ENCODE measurements around the gene SET.
"Not testable (repeated sequence)": the region's sequence is repeated elsewhere in the genome, so short reads cannot be mapped to it uniquely, and the experiment has no call there.

Gene SET, protein sequence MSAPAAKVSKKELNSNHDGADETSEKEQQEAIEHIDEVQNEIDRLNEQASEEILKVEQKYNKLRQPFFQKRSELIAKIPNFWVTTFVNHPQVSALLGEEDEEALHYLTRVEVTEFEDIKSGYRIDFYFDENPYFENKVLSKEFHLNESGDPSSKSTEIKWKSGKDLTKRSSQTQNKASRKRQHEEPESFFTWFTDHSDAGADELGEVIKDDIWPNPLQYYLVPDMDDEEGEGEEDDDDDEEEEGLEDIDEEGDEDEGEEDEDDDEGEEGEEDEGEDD

DNA sequence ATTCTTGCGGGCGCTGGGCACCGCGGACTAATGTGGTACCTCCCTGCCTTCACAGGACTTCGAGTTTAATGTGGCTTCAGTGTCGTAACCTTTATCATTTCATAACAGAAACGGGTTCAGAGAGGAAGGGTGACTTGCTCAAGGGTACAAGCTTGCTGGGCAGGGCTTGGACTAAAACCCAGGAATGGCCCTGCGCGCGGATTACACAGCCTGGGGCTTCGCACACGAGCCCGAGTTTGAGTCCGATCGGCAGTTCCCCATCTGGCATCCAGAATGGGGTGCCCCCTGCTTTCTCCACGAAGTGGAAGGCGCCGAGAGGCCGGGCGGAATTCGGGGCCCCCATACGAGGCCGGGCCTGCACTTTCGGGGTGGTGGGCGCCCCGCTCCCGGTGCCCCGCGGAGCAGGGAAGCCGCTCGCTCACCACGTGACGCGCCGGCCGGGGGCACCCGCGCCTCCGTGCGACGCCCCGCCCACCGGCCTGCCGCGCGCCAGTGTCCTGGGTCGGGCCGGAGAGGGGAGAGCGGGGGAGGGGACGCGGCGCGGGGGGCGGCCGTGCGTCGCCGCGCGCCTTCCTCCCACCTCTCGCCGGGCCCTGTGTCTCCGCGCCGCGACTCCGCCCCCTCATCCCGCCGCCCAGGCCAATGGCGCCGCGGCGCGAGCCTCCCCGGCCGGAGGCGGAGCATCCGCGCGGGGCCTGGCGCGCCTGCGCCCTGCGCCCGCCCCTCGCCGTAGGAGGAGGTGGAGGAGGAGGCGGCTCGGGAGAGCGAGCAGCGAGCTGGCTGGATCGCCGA is at the start of gene SET:
Gene SET, plus strand, starts transcription at position 722 of the 792 bp plus-strand sequence. CDS start 361 bp downstream, outside the sequence.
- DNase-seq, result peak; percentile 86

DNA sequence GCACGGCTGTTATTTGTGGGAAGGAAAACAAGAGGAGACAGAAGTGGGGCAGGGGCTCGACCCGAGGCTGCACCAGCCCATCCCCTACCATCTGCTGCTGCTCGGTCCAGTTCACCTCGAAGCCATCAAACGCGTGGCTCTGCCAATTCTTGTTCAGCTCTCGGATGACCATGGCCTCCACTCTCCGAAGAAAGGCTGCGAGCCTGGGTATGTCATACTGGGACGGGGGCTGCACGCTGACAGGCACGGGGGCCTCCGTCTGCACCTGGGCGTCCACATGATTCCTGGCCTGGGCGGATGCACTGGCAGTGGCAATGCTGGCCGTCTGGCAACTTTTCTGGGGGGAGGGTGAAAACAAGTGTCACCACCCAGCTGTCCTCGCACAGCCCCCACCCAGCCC is 48.4 kb upstream of the SET start:
- no peak for DNase-seq

DNA sequence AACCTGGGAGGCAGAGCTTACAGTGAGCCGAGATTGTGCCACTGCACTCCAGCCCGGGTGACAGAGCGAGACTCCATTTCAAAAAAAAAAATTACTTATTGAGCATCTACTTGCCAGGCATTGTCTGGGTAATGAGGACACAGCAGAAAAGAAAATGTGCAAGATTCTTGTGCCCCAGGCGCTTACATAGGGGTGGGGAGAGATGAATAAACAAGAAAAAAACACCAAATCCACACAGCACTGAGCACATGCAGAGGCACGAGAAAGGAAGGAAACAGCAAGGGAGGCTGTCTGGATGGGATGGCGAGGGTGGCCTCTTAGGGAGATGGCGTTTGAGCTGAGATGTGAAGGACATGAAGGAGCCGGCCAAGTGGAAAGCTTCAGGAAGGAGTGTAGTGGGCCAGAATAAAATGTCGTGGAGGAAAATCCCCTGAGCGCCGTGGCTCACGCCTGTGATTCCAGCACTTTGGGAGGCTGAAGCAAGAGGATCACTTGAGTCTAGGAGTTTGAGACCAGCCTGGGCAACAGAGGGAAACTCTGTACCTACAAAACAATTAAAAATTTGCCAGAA is 46.3 kb upstream of the SET start:
- no peak for DNase-seq

DNA sequence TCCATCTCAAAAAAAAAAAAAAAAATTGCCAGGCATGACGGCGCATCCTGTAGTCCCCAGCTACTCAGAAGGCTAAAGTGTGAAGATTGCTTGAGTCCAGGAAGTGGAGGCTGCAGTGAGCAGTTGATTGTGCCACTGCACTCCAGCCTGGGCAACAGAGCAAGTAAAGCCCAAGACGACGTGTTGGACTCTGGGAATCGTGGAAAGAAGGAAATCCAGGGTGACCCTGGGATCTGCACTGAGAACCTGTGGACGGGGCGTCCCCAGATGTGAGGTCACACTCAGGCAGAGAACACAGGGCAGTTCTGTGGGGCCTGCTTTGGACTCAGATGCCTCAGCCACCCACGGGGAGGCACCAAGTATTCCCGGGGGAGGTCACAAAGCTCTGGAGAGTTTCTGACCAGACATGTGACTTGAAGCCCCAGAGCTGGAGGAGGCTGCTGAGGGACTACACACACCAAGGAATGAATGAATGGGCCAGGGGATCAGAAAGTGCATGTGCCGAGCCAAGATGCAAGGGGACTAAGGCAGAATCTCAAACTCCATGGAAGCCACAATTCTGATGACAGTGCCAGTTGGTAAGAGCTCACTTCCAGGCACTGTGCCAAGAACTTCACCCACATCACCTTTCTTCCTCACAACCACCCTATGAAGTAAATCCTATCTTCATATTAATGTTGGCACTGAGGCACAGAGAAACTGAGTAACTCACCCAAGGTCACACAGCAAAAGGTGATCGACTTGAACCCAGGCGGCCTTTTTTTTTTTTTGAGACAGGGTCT is 45.3 kb upstream of the SET start:
- no peak for DNase-seq

DNA sequence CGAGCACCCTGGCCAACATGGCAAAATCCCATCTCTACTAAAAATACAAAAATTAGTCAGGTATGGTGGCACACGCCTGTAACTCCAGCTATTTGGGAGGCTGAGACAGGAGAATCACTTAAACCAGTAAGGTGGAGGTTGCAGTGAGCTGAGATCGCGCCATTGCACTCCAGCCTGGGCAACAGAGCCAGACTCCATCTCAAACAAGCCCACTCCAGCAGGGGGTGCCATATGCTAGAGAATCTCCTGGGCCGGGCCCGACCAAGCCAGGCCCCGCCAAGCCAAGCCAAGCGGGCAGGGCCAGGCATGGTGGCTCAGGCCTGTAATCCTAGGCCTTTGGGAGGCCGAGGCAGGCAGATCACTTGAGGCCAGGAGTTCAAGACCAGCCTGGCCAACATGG is 40.8 kb upstream of the SET start:
- not testable (repeated sequence) for DNase-seq

DNA sequence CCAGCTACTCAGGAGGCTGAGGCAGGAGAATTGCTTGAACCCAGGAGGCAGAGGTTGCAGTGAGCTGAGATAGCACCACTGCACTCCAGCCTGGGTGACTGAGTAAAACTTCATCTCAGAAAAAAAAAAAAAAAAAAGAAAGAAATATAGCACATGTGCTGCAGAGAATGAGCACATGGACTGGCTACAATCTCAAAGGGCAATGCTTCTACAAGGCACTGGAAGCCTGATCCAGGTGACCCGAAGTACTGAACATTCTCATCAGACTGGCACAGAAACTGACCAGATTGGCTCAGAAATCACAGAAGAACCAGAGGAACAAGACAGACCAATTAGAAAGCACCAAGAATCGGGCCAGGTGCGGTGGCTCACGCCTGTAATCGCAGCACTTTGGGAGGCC is 37.2 kb upstream of the SET start:
- DNase-seq, result no peak

DNA sequence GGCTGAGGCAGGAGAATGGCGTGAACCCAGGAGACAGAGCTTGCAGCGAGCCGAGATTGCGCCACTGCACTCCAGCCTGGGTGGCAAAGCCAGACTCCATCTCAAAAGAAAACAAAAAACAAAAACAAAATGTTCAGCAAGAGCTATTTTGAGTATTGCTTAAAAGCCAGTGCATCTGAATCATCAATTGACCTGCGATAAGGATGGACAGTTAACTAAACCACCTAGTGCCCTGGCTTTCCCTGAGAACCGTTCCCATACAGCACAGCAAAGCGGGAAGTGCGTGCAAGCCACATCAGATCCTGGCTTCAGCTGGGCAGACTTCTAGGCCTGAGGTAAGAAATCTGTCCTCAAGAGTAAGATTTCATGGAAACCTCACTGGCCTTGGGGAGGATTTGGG is 35.1 kb upstream of the SET start:
- no peak for DNase-seq

DNA sequence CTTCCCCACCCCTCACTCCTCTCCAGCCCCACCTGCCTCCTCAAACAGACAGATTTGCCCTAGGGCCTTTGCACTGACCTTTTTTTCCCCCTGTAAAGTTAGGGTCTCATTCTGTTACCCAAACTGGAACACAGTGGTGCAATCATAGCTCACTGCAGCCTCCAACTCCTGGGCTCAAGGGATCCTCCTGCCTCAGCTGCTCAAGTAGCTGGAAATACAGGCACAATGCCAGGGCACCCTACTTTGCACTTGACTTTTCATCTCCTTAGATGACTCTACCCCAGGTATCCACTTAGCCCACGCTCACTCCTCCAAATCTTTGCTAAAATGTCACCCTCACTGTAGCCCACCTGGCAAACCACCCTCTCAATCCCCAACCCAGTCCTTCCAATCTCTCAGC is 34.5 kb upstream of the SET start:
- no peak for DNase-seq

DNA sequence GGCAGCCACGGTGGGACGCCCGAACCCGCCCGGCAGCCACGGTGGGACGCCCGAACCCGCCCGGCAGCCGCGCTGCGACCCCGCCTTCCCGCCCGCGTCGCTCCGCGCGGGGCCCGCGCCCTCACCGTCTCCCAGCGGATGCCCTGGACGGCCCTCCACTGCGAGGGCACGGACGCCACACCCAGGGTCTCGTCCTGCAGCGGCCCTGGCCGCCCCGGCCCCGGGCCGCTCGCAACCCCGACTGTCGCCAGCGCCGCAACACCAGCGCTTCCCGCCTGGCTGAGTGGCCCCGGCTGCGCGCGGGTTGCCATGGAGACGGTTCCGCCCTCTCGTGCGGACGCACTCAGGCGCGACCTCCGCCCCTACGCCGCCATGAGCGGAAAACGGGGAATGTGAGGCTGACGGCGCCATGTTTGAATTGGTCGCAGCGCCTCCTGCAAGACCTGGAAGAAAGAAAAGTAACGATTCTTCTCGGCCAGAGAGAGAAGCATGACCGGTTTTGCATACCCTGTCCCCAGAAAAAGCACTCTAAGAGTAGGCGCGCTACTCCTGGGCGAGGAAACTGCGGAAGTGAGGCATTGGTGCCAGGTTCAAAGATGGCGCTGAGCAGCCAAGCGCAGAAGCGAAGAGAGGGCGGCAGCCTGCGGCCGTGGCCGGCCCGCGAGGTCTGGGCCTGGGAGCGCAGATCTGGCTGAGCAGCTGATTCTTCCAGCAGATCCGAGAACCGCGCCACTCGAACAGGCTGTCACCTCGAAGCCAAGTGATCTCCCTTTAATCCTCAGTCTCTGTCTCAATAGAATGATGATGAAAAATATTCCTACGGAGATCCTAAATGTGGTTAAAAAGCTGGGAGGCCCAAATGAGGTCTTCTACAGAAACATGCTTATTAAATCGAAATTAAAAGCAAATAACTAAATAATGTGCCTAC is 32.3 kb upstream of the SET start, which contains the start of gene DYNC2I2:
Gene DYNC2I2, minus strand, starts transcription at position 432 of the 928 bp plus-strand sequence. Its CDS starts 121 bp downstream, at position 311.
- peak; percentile 86 for DNase-seq

DNA sequence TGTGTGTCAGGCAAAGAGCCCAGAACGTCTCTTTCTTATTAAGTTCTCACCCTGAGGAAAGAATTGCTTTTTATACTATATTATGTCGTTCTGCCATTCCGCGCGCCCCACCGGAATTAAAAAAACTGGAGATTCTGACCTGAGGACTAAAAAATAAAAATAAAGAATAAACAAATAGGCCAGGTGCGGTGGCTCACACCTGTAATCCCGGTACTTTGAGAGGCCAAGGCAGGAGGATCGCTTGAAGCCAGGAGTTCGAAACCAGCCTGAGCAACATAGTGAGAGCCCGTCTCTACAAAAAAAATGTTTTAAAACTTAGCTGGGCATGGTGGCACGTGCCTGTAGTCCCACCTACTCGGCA is 31.7 kb upstream of the SET start:
- no peak for DNase-seq

DNA sequence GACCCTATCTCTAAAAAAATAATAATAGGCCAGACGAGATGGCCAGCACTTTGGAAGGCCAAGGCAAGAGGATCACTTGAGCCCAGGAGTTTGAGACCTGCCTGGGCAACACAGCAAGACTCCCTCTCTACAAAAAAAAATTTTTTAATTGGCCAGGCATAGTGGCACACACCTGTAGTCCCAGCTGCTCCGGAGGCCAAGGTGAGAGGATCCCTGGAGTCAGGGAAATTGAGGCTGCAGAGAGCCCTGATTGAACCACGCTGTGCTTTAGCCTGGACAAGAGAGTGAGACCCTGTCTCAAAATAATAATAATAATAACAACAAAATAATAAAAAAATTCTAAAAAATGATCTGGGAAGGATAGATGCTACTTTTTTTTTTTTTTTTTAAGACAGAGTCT is 31.2 kb upstream of the SET start:
- DNase-seq, result no peak

DNA sequence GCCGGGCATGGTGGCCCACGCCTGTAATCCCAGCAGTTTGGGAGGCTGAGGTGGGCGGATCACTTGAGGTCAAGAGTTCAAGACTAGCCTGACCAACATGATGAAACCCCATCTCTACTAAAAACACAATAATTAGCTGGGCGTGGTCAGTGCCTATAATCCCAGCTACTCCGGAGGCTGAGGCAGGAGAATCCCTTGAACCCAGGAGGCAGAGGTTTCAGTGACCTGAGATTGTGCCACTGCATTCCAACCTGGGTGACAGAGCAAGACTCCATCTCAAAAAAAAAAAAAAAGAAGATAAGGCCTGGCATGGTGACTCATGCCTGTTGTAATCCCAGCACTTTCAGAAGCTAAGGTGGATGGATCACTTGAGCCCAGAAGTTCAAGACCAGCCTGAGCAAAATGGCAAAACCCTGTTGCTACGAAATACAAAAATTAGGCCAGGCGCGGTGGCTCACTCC is 22.5 kb upstream of the SET start:
- DNase-seq, result not testable (repeated sequence)

DNA sequence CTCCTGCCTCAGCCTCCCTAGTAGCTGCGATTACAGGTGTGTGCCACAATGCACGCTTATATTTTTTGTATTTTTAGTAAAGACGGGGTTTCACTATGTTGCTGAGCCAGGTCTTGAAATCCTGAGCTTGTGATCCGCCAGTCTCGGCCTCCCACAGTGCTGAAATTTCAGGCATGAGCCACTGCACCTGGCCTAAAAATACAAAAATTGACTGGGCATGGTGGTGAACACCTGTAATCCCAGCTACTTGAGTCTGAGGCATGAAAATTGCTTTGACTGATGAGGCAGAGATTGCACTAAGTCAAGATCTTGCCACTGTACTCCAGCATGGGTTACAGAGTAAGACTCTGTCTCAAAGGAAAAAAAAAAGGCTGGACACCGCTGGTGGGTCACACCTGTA is 19.2 kb upstream of the SET start:
- DNase-seq, result no peak

DNA sequence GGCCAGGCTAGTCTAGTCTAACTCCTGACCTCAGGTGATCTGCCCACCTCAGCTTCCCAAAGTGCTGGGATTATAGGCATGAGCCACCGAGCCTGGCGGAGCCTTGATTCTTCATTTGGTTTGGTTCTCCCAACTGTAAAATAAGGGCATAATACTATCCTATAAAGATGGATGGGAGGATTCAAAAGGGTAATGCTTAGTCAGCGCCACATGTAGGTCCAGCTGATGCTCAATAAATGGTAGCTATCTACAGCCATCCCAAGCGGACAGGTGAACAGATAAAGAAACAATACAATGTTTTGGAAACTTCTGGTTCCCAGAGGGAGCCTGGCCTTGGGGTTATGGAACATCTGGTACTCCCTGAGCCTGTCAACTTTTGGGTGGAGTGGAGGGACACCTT is 13.6 kb upstream of the SET start:
- no peak for DNase-seq

DNA sequence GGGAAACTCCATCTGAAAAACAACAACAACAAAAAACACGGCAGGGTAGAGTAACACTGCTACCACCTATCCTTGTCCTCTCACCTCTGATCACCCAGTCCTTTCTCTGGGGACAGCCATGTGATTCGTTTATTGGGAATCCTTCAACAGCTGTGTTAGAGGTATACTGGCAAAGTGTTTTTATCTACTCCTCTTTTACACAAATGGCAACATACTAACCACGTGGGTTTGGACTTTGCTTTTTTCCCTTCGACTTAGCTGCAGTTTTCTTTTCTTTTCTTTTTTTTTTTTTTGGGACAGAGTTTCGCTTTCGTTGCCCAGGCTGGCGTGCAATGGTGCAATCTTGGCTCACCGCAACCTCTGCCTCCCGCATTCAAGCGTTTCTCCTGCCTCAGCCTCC is 11.2 kb upstream of the SET start:
- DNase-seq, result no peak

DNA sequence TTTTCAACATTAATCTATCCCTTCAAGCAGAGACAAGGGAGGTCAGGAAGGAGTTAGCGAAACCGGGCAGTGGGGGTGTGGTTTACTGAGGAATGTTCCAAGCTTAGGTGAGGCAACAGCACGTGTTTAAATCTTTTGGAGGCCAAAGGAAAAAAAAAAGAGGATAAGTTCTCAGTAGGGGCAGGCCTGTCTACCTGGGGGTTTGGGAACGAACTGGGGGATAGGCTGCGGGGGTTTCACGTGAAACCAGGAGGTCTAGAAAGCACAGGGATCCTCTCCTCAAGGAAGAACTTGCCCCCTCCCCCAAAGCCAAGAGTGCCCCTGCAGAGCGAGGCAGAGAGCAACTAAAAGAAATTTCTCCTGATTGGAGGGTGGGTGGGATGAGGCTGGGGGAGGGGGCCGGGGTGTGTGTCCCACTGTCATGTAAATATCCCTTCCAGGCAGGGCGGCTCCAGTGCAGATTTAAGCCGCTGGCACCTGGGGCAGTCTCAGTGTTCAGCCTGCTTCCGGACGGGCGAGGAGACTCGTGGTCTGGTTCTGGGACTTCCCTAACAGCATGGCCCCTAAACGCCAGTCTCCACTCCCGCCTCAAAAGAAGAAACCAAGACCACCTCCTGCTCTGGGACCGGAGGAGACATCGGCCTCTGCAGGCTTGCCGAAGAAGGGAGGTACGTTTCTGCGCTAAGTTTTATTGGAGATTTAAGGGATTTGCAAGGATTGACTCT is 5.5 kb upstream of the SET start:
- DNase-seq, result no peak

DNA sequence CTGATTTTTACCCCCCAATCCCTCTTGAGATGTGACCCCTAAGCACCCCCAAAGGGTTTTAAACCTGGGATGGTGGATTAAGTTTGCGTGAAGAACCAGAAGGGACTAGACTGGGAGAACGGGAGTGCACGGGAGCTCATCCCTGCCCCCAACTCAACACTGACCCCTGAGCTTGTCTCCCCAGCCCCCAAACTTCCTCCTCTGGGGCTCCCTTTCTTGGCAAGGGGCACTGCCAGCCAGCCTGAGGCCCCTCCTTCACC is 5.0 kb upstream of the SET start:
- DNase-seq, result no peak

DNA sequence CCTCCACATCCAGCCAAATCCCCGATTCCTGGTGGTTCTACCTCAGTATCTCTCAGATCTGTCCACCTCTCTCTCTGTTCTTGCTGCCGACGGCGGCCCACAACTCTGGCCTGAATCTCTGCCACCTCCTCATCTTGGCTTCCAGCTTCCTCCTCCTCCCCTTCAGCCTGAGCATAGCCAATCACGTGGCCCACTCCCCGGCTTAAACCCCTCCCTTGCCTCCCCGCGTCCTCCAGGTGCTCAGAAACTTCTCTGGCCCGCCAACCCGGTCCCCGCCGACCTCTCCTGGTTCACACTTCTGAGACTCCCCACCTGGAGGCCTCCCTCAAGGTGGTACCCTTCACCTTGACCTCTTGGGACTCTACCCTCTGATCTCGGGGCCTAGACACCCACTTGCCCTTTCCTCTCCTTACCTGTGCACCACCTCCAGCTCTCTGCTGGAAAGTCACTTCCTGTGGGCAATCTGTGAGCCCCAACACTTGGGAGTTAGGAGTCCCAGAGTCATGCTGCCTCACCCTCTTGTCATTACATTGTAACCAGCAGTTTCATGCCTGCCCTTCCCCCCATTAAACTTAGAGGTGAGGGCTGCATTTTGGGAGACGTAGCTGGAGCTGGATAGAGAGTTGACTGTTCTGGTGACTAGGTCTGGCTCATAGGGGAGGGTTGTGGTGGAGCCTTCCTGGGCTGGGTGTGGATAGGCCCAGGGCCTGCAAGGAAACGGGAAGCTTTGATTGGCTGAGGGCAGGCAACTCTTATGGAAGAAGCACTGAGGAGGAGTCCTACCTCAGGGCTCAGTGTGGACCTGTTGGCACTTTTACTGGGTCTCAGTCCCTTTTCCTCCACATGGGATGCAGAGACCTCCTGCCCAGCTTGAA is 4.5 kb upstream of the SET start:
- DNase-seq, result peak; percentile 78

DNA sequence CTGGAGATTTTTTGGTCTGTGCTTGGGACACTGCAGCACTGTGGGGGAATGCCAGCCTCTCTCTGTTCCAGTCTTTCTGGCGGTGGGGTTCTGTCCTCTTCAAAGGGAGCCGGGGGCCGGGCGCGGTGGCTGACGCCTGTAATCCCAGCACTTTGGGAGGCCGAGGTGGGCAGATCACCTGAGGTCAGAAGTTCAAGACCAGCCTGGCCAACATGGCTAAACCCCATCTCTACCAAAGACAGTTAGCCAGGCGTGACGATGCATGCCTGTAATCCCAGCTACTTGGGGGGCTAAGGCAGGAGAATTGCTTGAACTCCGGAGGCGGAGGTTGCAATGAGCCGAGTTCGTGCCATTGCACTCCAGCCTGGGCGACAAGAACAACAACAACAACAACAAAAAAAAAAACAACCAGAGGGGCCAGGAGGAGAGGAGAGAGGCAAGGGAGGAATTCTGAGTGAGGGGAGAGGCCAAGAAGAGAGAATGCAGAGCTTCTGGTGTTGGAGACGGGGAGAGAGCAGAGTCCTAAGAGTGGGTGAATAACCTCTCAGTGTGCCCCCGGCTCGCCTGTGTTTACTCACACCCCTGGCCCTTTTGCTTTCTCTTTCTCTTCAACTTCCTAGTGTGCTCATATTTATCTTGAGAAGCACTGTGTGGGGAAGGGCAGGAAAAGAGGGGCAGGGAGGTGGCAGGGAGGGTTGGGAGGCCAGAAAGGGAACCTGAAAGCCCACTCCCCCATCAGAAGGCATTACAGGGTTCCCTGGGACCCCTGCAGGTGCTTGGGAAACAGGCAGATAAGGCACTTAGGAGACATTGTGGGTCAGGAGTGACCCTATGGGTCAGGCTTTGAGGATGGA is 3.2 kb upstream of the SET start:
- DNase-seq, result no peak

DNA sequence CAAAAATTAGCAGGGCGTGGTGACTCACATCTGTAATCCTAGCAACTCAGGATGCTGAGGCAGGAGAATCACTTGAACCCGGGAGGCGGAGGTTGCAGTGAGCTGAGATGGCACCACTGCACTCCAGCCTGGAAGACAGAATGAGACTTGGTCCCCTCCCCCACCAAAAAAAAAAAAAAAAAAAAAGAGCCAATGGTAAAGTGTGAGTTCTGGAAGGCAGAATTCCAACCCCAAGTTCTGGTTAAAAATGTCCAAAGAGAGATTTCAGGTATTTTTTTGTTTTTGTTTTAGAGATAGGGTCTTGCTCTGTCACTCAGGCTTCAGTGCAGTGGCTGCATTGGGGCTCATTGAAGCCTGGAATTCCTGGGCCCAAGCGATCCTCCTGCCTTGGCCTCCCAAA is 1.6 kb upstream of the SET start:
- no peak for DNase-seq

Data from DMS153 (cell line).